Measurements from ENCODE around the gene WBP1.

The WBP1 gene

GRCh38 chr2:74502720-74503505 lies 44.7 kb downstream of the WBP1 start:
- DNase-seq: peak in 1 of 5 experiments; percentile 54

- no peak for DNase-seq
These were observed 45.6 kb downstream of the WBP1 start for GRCh38 chr2:74503506-74504475.

GRCh38 chr2:74504591-74504990 lies 46.4 kb downstream of the WBP1 start:
- DNase-seq: no peak

GRCh38 chr2:74505448-74506246 lies 47.4 kb downstream of the WBP1 start:
- DNase-seq: no peak

GRCh38 chr2:74507145-74507925 lies 49.1 kb downstream of the WBP1 start, which contains the start of gene PCGF1:
Gene PCGF1, minus strand, starts transcription at chr2:74507695. Its CDS starts 27 bp downstream, at chr2:74507668.
- peak; percentile 93 to 99 (median 97) for DNase-seq

GRCh38 chr2:74507926-74508520 lies 49.8 kb downstream of the WBP1 start:
- peak in 1 of 5 experiments; percentile 43 for DNase-seq

- DNase-seq: no peak
These were observed 52.0 kb downstream of the WBP1 start for GRCh38 chr2:74510272-74510671.

All from T-helper 2 cell (primary cell).